Measurements from ENCODE around the gene CRYBG3.

The CRYBG3 gene

DNA sequence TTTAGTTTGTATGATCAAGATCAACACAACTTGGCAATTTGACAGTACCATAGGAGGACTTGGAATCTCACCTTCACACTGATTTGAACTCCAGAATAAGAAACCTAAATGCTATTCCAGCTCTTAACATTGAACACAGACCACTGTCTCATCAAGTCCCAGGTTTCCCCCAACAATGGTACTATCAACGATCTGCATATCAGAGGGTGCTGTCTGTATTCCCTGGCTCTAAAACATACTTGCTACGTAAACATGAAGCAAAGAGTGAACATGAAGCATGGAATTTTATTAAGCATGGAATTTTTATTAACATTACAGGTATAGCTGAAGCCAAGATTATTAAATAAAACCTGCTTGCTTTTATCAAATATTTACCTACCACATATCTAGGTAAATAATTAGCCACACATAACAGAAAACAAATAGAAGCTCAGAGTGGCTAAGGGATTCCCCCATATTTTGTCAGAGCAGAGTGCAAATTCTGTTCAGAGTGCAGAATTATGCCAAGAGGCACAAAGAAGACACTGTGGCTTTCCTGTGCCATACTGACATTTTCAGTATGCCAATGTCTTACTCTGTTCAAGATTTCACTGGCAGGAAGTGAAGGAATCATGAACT is 172.6 kb downstream of the CRYBG3 start:
- H3K4me3 ChIP-seq (ENCODE audit: low read length): no peak overlapping the region
- no peak for TF ChIP-seq ZNF274 (IDR thresholded peaks at IDR 0.05; ENCODE audit: low read depth, low read length)
